Ishikawa (cell line): ENCODE results near the gene SNX1.

Experiments used
- EGR1 ChIP-seq: IDR thresholded peaks from 2 replicates; pipeline ENCODE4 v1.6.1; 2012
- RAD21 ChIP-seq: IDR thresholded peaks from 2 replicates; pipeline ENCODE4 v1.6.1; 2012; ENCODE audit warnings: low read depth
- TAF1 ChIP-seq: IDR thresholded peaks from 2 replicates; pipeline ENCODE4 v1.6.1; 2012; ENCODE audit warnings: low read depth, mild to moderate bottlenecking
- ZBTB7A ChIP-seq: IDR thresholded peaks from 2 replicates; pipeline ENCODE4 v1.6.1; 2012; ENCODE audit warnings: low read depth
- TF ChIP-seq, protein P1 (sequence below): IDR thresholded peaks from 2 replicates; pipeline ENCODE4 v1.6.1; 2012

GRCh38 chr15:64146520-64146884, 50.7 kb downstream of the SNX1 start:
- no peak for TF ChIP-seq TAF1
- TF ChIP-seq, protein P1, sequence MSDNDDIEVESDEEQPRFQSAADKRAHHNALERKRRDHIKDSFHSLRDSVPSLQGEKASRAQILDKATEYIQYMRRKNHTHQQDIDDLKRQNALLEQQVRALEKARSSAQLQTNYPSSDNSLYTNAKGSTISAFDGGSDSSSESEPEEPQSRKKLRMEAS = no peak
- no peak for TF ChIP-seq EGR1
- TF ChIP-seq RAD21 = no peak
- no peak for TF ChIP-seq ZBTB7A
